ENCODE measurements around the gene PIK3C2A.

Gene PIK3C2A

DNA sequence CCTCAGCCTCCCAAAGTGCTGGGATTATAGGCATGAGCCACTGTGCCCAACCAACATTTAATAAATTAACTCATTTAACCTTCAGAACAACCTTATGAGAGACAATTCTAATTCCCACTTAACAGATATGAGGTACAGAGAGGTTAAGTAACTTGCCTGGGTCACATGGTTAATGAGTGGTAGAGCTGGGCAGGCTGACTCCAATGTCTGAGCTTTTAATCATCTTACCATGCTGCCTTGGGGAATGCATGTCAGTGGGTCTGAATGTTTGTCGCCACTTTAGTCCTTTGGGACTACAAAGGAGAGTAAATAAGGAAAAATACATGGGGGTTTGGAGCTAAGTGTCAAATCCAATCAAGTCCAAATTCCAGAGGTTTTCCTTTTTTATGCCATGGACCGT lies 11.2 kb upstream of the PIK3C2A start:
- Histone ChIP-seq H3K27me3 (peaks cover 4% of the 10 kb centered on the region), H3K9me3 (no peaks in the 10 kb centered on the region), H3K36me3 (no peaks in the 10 kb centered on the region), H3K27ac (no peak overlapping the region), H3K4me1 (ENCODE audit: control insufficient read depth in 1 of 2, insufficient read depth in 1 of 2, low read depth in 1 of 2, low read length in 1 of 2) (peaks cover 10 to 16% of the 10 kb centered on the region in 2 experiments), H3K4me3 (ENCODE audit: low read depth in 1 of 2, low read length in 1 of 2) (no peak overlapping the region)
- TF ChIP-seq, protein P1, sequence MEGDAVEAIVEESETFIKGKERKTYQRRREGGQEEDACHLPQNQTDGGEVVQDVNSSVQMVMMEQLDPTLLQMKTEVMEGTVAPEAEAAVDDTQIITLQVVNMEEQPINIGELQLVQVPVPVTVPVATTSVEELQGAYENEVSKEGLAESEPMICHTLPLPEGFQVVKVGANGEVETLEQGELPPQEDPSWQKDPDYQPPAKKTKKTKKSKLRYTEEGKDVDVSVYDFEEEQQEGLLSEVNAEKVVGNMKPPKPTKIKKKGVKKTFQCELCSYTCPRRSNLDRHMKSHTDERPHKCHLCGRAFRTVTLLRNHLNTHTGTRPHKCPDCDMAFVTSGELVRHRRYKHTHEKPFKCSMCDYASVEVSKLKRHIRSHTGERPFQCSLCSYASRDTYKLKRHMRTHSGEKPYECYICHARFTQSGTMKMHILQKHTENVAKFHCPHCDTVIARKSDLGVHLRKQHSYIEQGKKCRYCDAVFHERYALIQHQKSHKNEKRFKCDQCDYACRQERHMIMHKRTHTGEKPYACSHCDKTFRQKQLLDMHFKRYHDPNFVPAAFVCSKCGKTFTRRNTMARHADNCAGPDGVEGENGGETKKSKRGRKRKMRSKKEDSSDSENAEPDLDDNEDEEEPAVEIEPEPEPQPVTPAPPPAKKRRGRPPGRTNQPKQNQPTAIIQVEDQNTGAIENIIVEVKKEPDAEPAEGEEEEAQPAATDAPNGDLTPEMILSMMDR (IDR thresholded peaks at IDR 0.05): no peak

DNA sequence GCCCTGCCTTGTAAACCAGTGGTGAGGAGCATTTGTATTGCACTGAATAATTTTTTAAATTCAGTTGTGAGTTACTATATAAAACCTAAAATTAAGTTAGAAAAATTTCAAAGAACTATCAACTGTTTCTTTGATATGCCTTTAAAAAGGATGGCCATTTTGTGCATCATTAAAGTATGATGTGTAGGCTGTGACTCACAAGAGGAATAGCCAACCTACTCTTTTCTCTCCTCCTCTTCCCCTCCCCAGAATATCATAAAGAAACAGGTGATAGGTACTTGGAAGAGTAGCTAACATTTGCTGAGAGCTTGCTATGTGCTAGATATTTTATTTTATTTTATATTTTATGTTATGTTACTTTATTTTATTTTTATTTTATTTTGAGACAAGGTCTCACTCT lies 10.6 kb upstream of the PIK3C2A start:
- Histone ChIP-seq H3K36me3 (no peaks in the 10 kb centered on the region), H3K27ac (no peak overlapping the region), H3K4me3 (ENCODE audit: low read depth in 1 of 2, low read length in 1 of 2) (no peak overlapping the region), H3K9me3 (no peaks in the 10 kb centered on the region), H3K4me1 (ENCODE audit: control insufficient read depth in 1 of 2, insufficient read depth in 1 of 2, low read depth in 1 of 2, low read length in 1 of 2) (peaks cover 10 to 16% of the 10 kb centered on the region in 2 experiments), H3K27me3 (peaks cover 4% of the 10 kb centered on the region)
- TF ChIP-seq, protein P1 (IDR thresholded peaks at IDR 0.05): no peak

DNA sequence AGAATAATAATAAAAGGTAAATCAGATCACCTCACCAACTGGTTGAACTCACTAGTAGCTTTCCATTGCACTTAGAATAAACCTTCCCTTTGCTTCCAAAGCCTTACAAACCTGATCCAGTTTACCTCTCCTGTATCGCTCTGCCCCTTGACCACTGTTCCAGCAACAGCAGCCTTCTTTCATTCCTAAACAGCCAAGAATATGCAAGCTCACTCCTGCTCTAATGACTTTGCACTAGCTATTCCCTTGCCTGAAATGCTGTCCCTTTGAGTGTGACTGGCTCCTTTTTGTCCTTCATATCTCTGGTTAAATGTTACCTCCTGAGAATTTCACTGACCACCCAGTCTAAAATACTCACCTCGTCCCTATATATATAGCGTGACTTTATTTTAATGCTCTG lies 9.6 kb upstream of the PIK3C2A start:
- Histone ChIP-seq H3K4me1 (ENCODE audit: control insufficient read depth in 1 of 2, insufficient read depth in 1 of 2, low read depth in 1 of 2, low read length in 1 of 2) (peaks cover 9 to 10% of the 10 kb centered on the region in 2 experiments), H3K4me3 (ENCODE audit: low read depth in 1 of 2, low read length in 1 of 2) (no peak overlapping the region), H3K27me3 (peaks cover 4% of the 10 kb centered on the region), H3K36me3 (no peaks in the 10 kb centered on the region), H3K27ac (no peak overlapping the region), H3K9me3 (no peaks in the 10 kb centered on the region)
- TF ChIP-seq, protein P1 (IDR thresholded peaks at IDR 0.05): no peak

DNA sequence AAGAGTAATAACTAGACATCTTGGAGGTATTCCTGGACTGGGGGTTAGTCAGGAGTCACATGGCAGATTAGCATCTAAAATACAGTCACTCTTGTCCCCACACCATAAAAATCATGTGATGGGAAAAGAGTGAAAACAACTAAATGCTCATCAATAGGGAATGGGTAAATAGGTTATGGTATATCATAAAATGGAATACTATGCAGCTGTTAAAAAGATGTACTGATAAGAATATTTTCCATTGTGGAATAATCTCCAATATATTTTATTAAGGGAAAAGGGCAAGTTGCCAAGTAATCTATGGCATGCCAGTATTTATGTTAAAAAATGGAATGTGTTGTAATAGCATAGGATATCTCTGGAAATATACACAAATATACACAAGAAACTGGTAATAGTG lies 6.6 kb upstream of the PIK3C2A start:
- Histone ChIP-seq H3K27me3 (peaks cover 4% of the 10 kb centered on the region), H3K27ac (no peak overlapping the region), H3K4me1 (ENCODE audit: control insufficient read depth in 1 of 2, insufficient read depth in 1 of 2, low read depth in 1 of 2, low read length in 1 of 2) (peaks cover under 1 to 2% of the 10 kb centered on the region in 2 experiments), H3K4me3 (ENCODE audit: low read depth in 1 of 2, low read length in 1 of 2) (no peak overlapping the region), H3K36me3 (no peaks in the 10 kb centered on the region), H3K9me3 (no peaks in the 10 kb centered on the region)
- TF ChIP-seq, protein P1 (IDR thresholded peaks at IDR 0.05): no peak

DNA sequence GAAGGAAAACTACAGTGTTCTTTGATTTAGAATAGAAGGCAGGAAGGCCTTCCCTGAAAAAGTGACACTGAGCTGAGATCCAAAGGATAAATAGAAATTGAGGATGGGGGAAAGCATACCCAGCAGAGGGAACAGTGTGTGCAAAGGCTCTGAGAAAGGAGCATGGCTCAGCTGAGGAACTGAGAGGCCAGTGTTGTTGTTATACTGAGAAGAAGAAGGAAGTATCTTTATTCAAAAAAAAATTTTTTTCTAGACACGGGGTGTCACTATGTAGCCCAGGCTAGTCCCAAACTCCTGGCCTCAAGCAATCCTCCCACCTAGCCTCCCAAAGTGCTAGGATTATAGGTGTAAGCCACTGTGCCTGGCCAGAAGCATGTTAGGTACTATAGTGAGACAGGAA lies 3.5 kb upstream of the PIK3C2A start:
- no peak overlapping the region for H3K27ac ChIP-seq
- TF ChIP-seq, protein P1 (IDR thresholded peaks at IDR 0.05): no peak
- no peaks in the 10 kb centered on the region for H3K36me3 ChIP-seq
- H3K4me1 ChIP-seq (ENCODE audit: control insufficient read depth in 1 of 2, insufficient read depth in 1 of 2, low read depth in 1 of 2, low read length in 1 of 2): peaks cover 21% of the 10 kb centered on the region in 2 experiments
- no peak overlapping the region for H3K4me3 ChIP-seq (ENCODE audit: low read depth in 1 of 2, low read length in 1 of 2)
- peaks cover 8% of the 10 kb centered on the region for H3K27me3 ChIP-seq
- no peaks in the 10 kb centered on the region for H3K9me3 ChIP-seq

DNA sequence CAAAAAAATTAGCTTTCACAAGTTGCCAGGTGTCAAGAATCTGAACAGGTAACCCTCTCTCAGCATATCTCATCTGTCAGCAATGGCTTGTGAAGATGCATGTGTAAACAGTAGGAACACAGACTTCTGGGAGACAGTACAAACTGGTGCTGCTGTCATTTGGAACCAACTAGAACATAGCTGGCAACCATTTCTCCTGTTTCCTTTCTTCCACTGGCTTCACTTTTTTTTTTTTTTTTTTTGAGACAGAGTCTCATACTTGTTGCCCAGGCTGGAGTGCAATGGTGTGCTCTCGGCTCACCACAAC lies 2.1 kb upstream of the PIK3C2A start:
- Histone ChIP-seq H3K4me1 (ENCODE audit: control insufficient read depth in 1 of 2, insufficient read depth in 1 of 2, low read depth in 1 of 2, low read length in 1 of 2) (peaks cover 21% of the 10 kb centered on the region in 2 experiments), H3K36me3 (no peaks in the 10 kb centered on the region), H3K27ac (no peak overlapping the region), H3K27me3 (peaks cover 8% of the 10 kb centered on the region), H3K4me3 (ENCODE audit: low read depth in 1 of 2, low read length in 1 of 2) (no peak overlapping the region), H3K9me3 (no peaks in the 10 kb centered on the region)
- TF ChIP-seq, protein P1 (IDR thresholded peaks at IDR 0.05): no peak

All from neutrophil (primary cell).